Fibroblast of lung (primary cell): Measurements from ENCODE around the gene CORT. TPM values are rescaled to one million over a fixed set of nuclear protein-coding genes. Genes with fewer than 3 reads are reported as not detected.

Source experiments
- DNase-seq, 2 donors: peaks; one replicate each; pipeline versions ENCODE4 v3.0.0 to v3.0.0-alpha.2; 2010; ENCODE audit warnings: low read depth in 2 of 2
- H2AFZ ChIP-seq: 2 replicates; pipeline ENCODE4 v1.5.1; 2012; ENCODE audit warnings: low read length, control low read depth, inconsistent platforms
- H3K27ac ChIP-seq: 2 replicates; pipeline ENCODE4 v1.5.1; 2011; ENCODE audit warnings: low read length, control low read depth; ENCODE audit not compliant: insufficient read depth
- H3K27me3 ChIP-seq: 2 replicates; pipeline ENCODE4 v1.5.1; 2011; ENCODE audit warnings: mild to moderate bottlenecking, low read length; ENCODE audit not compliant: control insufficient read depth, insufficient read depth
- H3K36me3 ChIP-seq: 2 replicates; pipeline ENCODE4 v1.5.1; 2011; ENCODE audit warnings: low read length; ENCODE audit not compliant: control insufficient read depth, insufficient read depth
- H3K4me1 ChIP-seq: 2 replicates; pipeline ENCODE4 v1.5.1; 2011; ENCODE audit warnings: low read length; ENCODE audit not compliant: control insufficient read depth, insufficient read depth; ENCODE audit errors: extremely low read depth
- H3K4me2 ChIP-seq: 2 replicates; pipeline ENCODE4 v1.5.1; 2011; ENCODE audit warnings: low read length, control low read depth; ENCODE audit not compliant: insufficient read depth; ENCODE audit errors: extremely low read depth
- H3K4me3 ChIP-seq, 4 experiments: fragments of 200-600 bp in 1 of 4; sonication (generic) in 1 of 4; replicated peaks in 1 of 4; 2 replicates each; pipeline ENCODE4 v1.5.1; 2011 to 2016; ENCODE audit warnings: low read length in 4 of 4, low read depth in 3 of 4, mild to moderate bottlenecking in 3 of 4, control low read depth in 2 of 4, inconsistent platforms in 1 of 4, mixed read lengths in 1 of 4; ENCODE audit not compliant: insufficient read depth in 1 of 4; ENCODE audit errors: control extremely low read depth in 1 of 4
- H3K79me2 ChIP-seq: 2 replicates; pipeline ENCODE4 v1.5.1; 2012; ENCODE audit warnings: mild to moderate bottlenecking, low read length, inconsistent platforms; ENCODE audit not compliant: control insufficient read depth, insufficient read depth
- H3K9ac ChIP-seq: 2 replicates; pipeline ENCODE4 v1.5.1; 2011; ENCODE audit warnings: mild to moderate bottlenecking, low read length, control low read depth; ENCODE audit not compliant: insufficient read depth
- H3K9me3 ChIP-seq: 2 replicates; pipeline ENCODE4 v1.5.1; 2012; ENCODE audit warnings: low read depth, low read length; ENCODE audit not compliant: control insufficient read depth, insufficient read depth
- H4K20me1 ChIP-seq: 2 replicates; pipeline ENCODE4 v1.5.1; 2011; ENCODE audit warnings: low read length; ENCODE audit not compliant: control insufficient read depth, insufficient read depth; ENCODE audit errors: extremely low read depth
- EZH2 ChIP-seq: IDR thresholded peaks from 2 replicates; pipeline ENCODE4 v1.5.1; 2012; ENCODE audit warnings: low read length, control low read depth, mild to moderate bottlenecking; ENCODE audit errors: missing control alignments
- polyA plus RNA-seq, 2 donors: library from polyadenylated mRNA; depleted of rRNA in 1 of 2; stranded (reverse) in 1 of 2; unstranded in 1 of 2; fragments of >200 nt; gene quantifications; 2 replicates each; pipeline ENCODE4 v1.2.1, GENCODE V29; 2011 to 2012; ENCODE audit warnings: missing spikeins in 1 of 2
- total RNA-seq: library from RNA; depleted of rRNA; stranded (reverse); fragments of >200 nt; gene quantifications from 2 replicates; pipeline ENCODE4 v1.2.1, GENCODE V29; 2014
- TF ChIP-seq, protein P1 (sequence below), 2 donors: IDR thresholded peaks in 1 of 2; conservative IDR thresholded peaks in 1 of 2; 1 replicate in 1 of 2; 2 replicates in 1 of 2; pipeline ENCODE4 v1.5.1; 2011 to 2012; ENCODE audit warnings: low read length in 2 of 2, control low read depth in 1 of 2, inconsistent platforms in 1 of 2, low read depth in 1 of 2, mild to moderate bottlenecking in 1 of 2

Gene CORT
- total and polyA plus RNA-seq, 2 donors (not counting 1 experiment from before 2014, with no cell fraction given), result 0.17 TPM; not detected in 1

DNA sequence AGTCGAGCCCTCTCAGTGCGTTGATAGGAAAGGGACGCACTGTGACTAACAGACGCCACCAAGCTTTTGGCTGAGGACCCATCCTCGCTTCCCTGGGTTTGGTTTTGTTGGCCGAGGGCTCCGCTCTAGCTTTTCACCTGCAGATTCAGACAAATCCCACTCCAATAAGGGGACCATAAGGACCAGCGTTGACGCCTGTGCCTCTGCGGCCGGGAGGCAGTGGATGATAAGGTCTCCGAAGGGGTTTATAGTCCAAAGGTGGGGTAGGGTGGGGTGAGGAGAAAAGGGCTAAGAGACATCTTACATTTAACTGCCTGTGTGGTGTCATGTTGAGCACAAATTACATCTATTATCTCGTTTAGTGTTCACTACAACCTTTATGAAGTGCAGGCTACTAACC, 25.7 kb downstream of the CORT start:
- peak overlapping the region; percentile 88 to 96 (median 92) for H3K4me3 ChIP-seq
- H3K36me3 ChIP-seq, result no peaks in the 10 kb centered on the region
- peak overlapping the region; percentile 62 for H3K27ac ChIP-seq
- peak overlapping the region; percentile 80 for H2AFZ ChIP-seq
- H3K9ac ChIP-seq, result peak overlapping the region; percentile 68
- H3K4me1 ChIP-seq, result peaks cover 4% of the 10 kb centered on the region
- TF ChIP-seq EZH2, result no peak
- TF ChIP-seq, protein P1, sequence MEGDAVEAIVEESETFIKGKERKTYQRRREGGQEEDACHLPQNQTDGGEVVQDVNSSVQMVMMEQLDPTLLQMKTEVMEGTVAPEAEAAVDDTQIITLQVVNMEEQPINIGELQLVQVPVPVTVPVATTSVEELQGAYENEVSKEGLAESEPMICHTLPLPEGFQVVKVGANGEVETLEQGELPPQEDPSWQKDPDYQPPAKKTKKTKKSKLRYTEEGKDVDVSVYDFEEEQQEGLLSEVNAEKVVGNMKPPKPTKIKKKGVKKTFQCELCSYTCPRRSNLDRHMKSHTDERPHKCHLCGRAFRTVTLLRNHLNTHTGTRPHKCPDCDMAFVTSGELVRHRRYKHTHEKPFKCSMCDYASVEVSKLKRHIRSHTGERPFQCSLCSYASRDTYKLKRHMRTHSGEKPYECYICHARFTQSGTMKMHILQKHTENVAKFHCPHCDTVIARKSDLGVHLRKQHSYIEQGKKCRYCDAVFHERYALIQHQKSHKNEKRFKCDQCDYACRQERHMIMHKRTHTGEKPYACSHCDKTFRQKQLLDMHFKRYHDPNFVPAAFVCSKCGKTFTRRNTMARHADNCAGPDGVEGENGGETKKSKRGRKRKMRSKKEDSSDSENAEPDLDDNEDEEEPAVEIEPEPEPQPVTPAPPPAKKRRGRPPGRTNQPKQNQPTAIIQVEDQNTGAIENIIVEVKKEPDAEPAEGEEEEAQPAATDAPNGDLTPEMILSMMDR (conservative IDR thresholded peaks at IDR 0.05 in 1 of 2, IDR thresholded peaks at IDR 0.05 in 1 of 2; ENCODE audit: low read depth in 1 of 2, low read length in 2 of 2), result no peak
- no peaks in the 10 kb centered on the region for H3K9me3 ChIP-seq
- no peaks in the 10 kb centered on the region for H3K27me3 ChIP-seq
- H3K4me2 ChIP-seq, result peak overlapping the region; percentile 83
- H3K79me2 ChIP-seq, result peaks cover 35% of the 10 kb centered on the region
- H4K20me1 ChIP-seq, result no peaks in the 10 kb centered on the region
- DNase-seq, result no peak

DNA sequence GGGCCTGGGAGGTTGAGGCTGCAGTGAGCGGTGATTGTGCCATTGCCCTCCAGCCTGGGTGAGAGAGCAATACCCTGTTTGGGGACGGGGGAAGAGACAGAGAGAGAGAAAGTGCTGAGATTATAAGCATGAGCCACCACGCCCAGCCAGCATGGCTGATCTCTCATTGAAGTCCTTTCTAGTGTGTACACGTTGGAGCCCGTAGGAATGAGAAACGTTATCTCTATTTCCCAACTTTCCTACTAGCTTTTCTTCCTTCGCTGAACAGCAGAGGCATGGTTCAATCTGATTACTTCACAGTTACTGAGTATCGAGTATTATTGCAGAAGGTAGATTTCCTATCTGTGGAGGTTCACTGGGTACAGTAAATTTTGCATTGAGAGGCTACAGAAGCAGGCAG, 29.5 kb downstream of the CORT start:
- Histone ChIP-seq H3K9ac (no peak overlapping the region), H3K4me1 (no peaks in the 10 kb centered on the region), H3K36me3 (no peaks in the 10 kb centered on the region), H3K4me3 (no peak overlapping the region), H4K20me1 (no peaks in the 10 kb centered on the region), H3K27ac (no peak overlapping the region), H3K79me2 (peaks cover 38% of the 10 kb centered on the region), H3K27me3 (no peaks in the 10 kb centered on the region), H2AFZ (no peak overlapping the region), H3K9me3 (no peaks in the 10 kb centered on the region), H3K4me2 (no peak overlapping the region)
- TF ChIP-seq, protein P1 (conservative IDR thresholded peaks at IDR 0.05 in 1 of 2, IDR thresholded peaks at IDR 0.05 in 1 of 2; ENCODE audit: low read depth in 1 of 2, low read length in 2 of 2), result no peak
- TF ChIP-seq EZH2, result no peak
- DNase-seq, result no peak

DNA sequence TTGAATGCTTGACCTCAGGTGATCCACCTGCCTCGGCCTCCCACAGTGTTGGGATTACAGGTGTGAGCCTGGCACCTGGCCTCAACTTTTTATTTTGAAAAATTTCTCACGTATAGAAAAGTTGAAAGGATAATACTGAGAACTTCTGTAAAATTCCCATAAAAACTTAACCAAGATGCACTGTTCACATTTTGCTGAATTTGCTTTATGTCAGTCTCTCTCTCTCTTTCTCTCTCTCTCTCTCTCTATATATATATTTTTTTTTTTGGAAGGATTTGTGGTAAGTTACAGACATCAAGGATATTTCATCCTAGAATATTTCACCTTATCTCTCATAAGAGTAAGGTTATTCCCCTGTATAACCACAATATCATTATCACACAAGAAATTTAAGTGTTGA, 30.8 kb downstream of the CORT start:
- no peak for DNase-seq
- Histone ChIP-seq H3K36me3 (no peaks in the 10 kb centered on the region), H3K27ac (no peak overlapping the region), H3K79me2 (peaks cover 40% of the 10 kb centered on the region), H4K20me1 (no peaks in the 10 kb centered on the region), H3K4me3 (no peak overlapping the region), H3K27me3 (no peaks in the 10 kb centered on the region), H3K9me3 (no peaks in the 10 kb centered on the region), H3K4me2 (no peak overlapping the region), H2AFZ (no peak overlapping the region), H3K9ac (no peak overlapping the region), H3K4me1 (no peaks in the 10 kb centered on the region)
- TF ChIP-seq, protein P1 (conservative IDR thresholded peaks at IDR 0.05 in 1 of 2, IDR thresholded peaks at IDR 0.05 in 1 of 2; ENCODE audit: low read depth in 1 of 2, low read length in 2 of 2), result no peak
- no peak for TF ChIP-seq EZH2
